Liver (tissue), 9 donors: ENCODE results near the gene CIPC. TPM values are rescaled to one million over a fixed set of nuclear protein-coding genes. Genes with fewer than 3 reads are reported as not detected.

ENCODE experiments used
- DNase-seq: peaks from one replicate; pipeline ENCODE4 v3.0.0-alpha.2; 2017; ENCODE audit warnings: low spot score
- H3K27ac ChIP-seq, 2 donors: one replicate each; pipeline ENCODE4 v1.7.0; 2013; ENCODE audit warnings: inconsistent platforms in 2 of 2, low read length in 2 of 2, control low read depth in 1 of 2, low read depth in 1 of 2, mild to moderate bottlenecking in 1 of 2
- H3K27me3 ChIP-seq, 4 donors: one replicate each; pipeline versions ENCODE4 v1.6.1 to v1.7.0; 2013; ENCODE audit warnings: low read length in 3 of 4, inconsistent platforms in 1 of 4, mild to moderate bottlenecking in 1 of 4, moderate library complexity in 1 of 4; ENCODE audit not compliant: control insufficient read depth in 4 of 4, insufficient read depth in 4 of 4
- H3K36me3 ChIP-seq, 4 donors: one replicate each; pipeline versions ENCODE4 v1.6.1 to v1.7.0; 2013; ENCODE audit warnings: low read length in 3 of 4, mild to moderate bottlenecking in 3 of 4, low read depth in 1 of 4, moderate library complexity in 1 of 4; ENCODE audit not compliant: control insufficient read depth in 4 of 4, insufficient read depth in 3 of 4
- H3K4me1 ChIP-seq, 4 donors: one replicate each; pipeline versions ENCODE4 v1.6.1 to v1.7.0; 2013; ENCODE audit warnings: low read length in 3 of 4, mild to moderate bottlenecking in 3 of 4, moderate library complexity in 1 of 4; ENCODE audit not compliant: control insufficient read depth in 4 of 4, insufficient read depth in 4 of 4
- H3K4me3 ChIP-seq, 3 donors: one replicate each; pipeline versions ENCODE4 v1.6.1 to v1.7.0; 2013; ENCODE audit warnings: low read length in 3 of 3, control low read depth in 1 of 3, low read depth in 1 of 3, mild to moderate bottlenecking in 1 of 3
- H3K9ac ChIP-seq, 2 donors: one replicate each; pipeline ENCODE4 v1.7.0; 2013; ENCODE audit warnings: low read length in 2 of 2, mild to moderate bottlenecking in 2 of 2, moderate library complexity in 2 of 2, control low read depth in 1 of 2, low read depth in 1 of 2
- H3K9me3 ChIP-seq, 4 donors: one replicate each; pipeline versions ENCODE4 v1.6.1 to v1.7.0; 2013; ENCODE audit warnings: low read length in 3 of 4; ENCODE audit not compliant: control insufficient read depth in 4 of 4
- CTCF ChIP-seq: fragments of 150-350 bp; IDR thresholded peaks from 2 replicates; pipeline ENCODE4 v1.5.1; 2017; ENCODE audit warnings: improper control_type of control experiment, low read depth, low read length; ENCODE audit not compliant: missing input control
- EGR1 ChIP-seq, 2 donors: IDR thresholded peaks; 2 replicates each; pipeline ENCODE4 v1.6.1; 2016 to 2018; ENCODE audit warnings: antibody characterized with exemption in 2 of 2, low read depth in 2 of 2
- FOXA1 ChIP-seq: IDR thresholded peaks from 2 replicates; pipeline ENCODE4 v1.6.1; 2016; ENCODE audit warnings: antibody characterized with exemption
- FOXA2 ChIP-seq: IDR thresholded peaks from 2 replicates; pipeline ENCODE4 v1.6.1; 2016; ENCODE audit warnings: antibody characterized with exemption
- HNF4G ChIP-seq: IDR thresholded peaks from 2 replicates; pipeline ENCODE4 v1.6.1; 2016; ENCODE audit warnings: antibody characterized with exemption
- JUND ChIP-seq, 2 donors: IDR thresholded peaks; 2 replicates each; pipeline ENCODE4 v1.6.1; 2016; ENCODE audit warnings: antibody characterized with exemption in 2 of 2
- MAX ChIP-seq: IDR thresholded peaks from 2 replicates; pipeline ENCODE4 v1.6.1; 2016; ENCODE audit warnings: antibody characterized with exemption
- RAD21 ChIP-seq, 2 donors: IDR thresholded peaks; 2 replicates each; pipeline ENCODE4 v1.6.1; 2016; ENCODE audit warnings: antibody characterized with exemption in 2 of 2, mild to moderate bottlenecking in 2 of 2
- RXRA ChIP-seq, 2 donors: IDR thresholded peaks; 2 replicates each; pipeline ENCODE4 v1.6.1; 2017 to 2018; ENCODE audit warnings: antibody characterized with exemption in 2 of 2, mild to moderate bottlenecking in 1 of 2
- SP1 ChIP-seq: IDR thresholded peaks from 2 replicates; pipeline ENCODE4 v1.6.1; 2018; ENCODE audit warnings: antibody characterized with exemption, mild to moderate bottlenecking
- TAF1 ChIP-seq: conservative IDR thresholded peaks from 2 replicates; pipeline ENCODE4 v1.6.1; 2016; ENCODE audit warnings: antibody characterized with exemption, mild to moderate bottlenecking
- YY1 ChIP-seq: IDR thresholded peaks from 2 replicates; pipeline ENCODE4 v1.6.1; 2016; ENCODE audit warnings: antibody characterized with exemption, mild to moderate bottlenecking
- ZBTB33 ChIP-seq: IDR thresholded peaks from 2 replicates; pipeline ENCODE4 v1.6.1; 2016; ENCODE audit warnings: antibody characterized with exemption
- WGBS: extraction: QIAGEN DNeasy Blood & Tissue Kit; methylation state at CpG from one replicate; pipeline ENCODE4 v1.1.7; 2013; 5-methylcytosine and 5-hydroxymethylcytosine counted together
- polyA plus RNA-seq, 2 donors: library from polyadenylated mRNA; stranded (reverse) in 1 of 2; unstranded in 1 of 2; fragments of 200-250 nt in 1 of 2; fragments of >200 nt in 1 of 2; fragmentation: Nextera tagmentation in 1 of 2; extraction: Ambion mirVana in 1 of 2; gene quantifications; one replicate each; pipeline versions ENCODE4 v1.2.1 to v1.2.3, GENCODE V29; 2013 to 2015
- total RNA-seq, 2 donors: library from RNA; depleted of rRNA; stranded (reverse); fragments of >200 nt; gene quantifications; one replicate each; pipeline ENCODE4 v1.2.3, GENCODE V29; 2014
- donor health status: healthy.
- donor health status: healthy.
- donor health status: healthy.
- donor health status: healthy.
- donor health status: healthy.

The CIPC gene
- total and polyA plus RNA-seq, 4 donors: 5.2 to 17.8 (median 6.7) TPM

GRCh38 chr14:77088219-77088618 lies 9.8 kb upstream of the CIPC start (continued):
- TF ChIP-seq ZBTB33 (no peak), SP1 (no peak), HNF4G (no peak), CTCF (no peak), JUND (IDR thresholded peaks at IDR 0.05) (no peak), FOXA2 (no peak), YY1 (no peak), FOXA1 (no peak), MAX (no peak)

GRCh38 chr14:77088645-77089044 lies 9.4 kb upstream of the CIPC start:
- H3K27me3 ChIP-seq: no peaks in the 10 kb centered on the region
- H3K4me1 ChIP-seq: peaks cover 0 to 4% (median 0%) of the 10 kb centered on the region in 4 donors
- TF ChIP-seq RXRA (IDR thresholded peaks at IDR 0.05) (no peak), EGR1 (IDR thresholded peaks at IDR 0.05; ENCODE audit: low read depth in 2 of 2) (no peak), ZBTB33 (no peak)
- H3K27ac ChIP-seq: no peak overlapping the region
- no peak overlapping the region for H3K4me3 ChIP-seq
- H3K9ac ChIP-seq: no peak overlapping the region
- no peaks in the 10 kb centered on the region for H3K36me3 ChIP-seq
- DNase-seq: no peak
- 91% methylated on average over 2 of the region's 2 CpGs for WGBS
- peaks cover 0 to 9% (median 5%) of the 10 kb centered on the region in 4 donors for H3K9me3 ChIP-seq

GRCh38 chr14:77091518-77091917 lies 6.5 kb upstream of the CIPC start:
- H3K36me3 ChIP-seq: no peaks in the 10 kb centered on the region

More at GRCh38 chr14:77091518-77091917, 6.5 kb upstream of the CIPC start:
- H3K4me3 ChIP-seq: no peak overlapping the region
- no peak overlapping the region for H3K9ac ChIP-seq
- H3K27ac ChIP-seq: no peak overlapping the region
- no peak for DNase-seq
- H3K9me3 ChIP-seq: peaks cover 0 to 9% (median 5%) of the 10 kb centered on the region in 4 donors
- TF ChIP-seq CTCF: no peak
- no peak for TF ChIP-seq TAF1
- no peak for TF ChIP-seq FOXA1
- TF ChIP-seq JUND (IDR thresholded peaks at IDR 0.05): no peak
- no peak for TF ChIP-seq EGR1 (IDR thresholded peaks at IDR 0.05; ENCODE audit: low read depth in 2 of 2)
- TF ChIP-seq HNF4G: no peak
- TF ChIP-seq RAD21 (IDR thresholded peaks at IDR 0.05): no peak
- TF ChIP-seq FOXA2: no peak
- no peak for TF ChIP-seq YY1
- peaks cover 0 to 5% (median 0%) of the 10 kb centered on the region in 4 donors for H3K4me1 ChIP-seq
- no peaks in the 10 kb centered on the region for H3K27me3 ChIP-seq
